ENCODE data around the gene SLC7A9.

Gene SLC7A9

GRCh38 chr19:32876236-32876918 is 6.8 kb upstream of the SLC7A9 start:
- no peak for TF ChIP-seq GATA3 (IDR thresholded peaks at IDR 0.05; ENCODE audit: low read depth, low read length)
- no peak for TF ChIP-seq GATA2 (IDR thresholded peaks at IDR 0.05; ENCODE audit: low read depth, low read length)

- TF ChIP-seq GATA2 (IDR thresholded peaks at IDR 0.05; ENCODE audit: low read depth, low read length) (no peak), GATA3 (IDR thresholded peaks at IDR 0.05; ENCODE audit: low read depth, low read length) (no peak)
Observed at GRCh38 chr19:32875428-32875827, 5.9 kb upstream of the SLC7A9 start.

GRCh38 chr19:32874605-32875004 is 5.0 kb upstream of the SLC7A9 start:
- no peak for TF ChIP-seq GATA2 (IDR thresholded peaks at IDR 0.05; ENCODE audit: low read depth, low read length)
- TF ChIP-seq GATA3 (IDR thresholded peaks at IDR 0.05; ENCODE audit: low read depth, low read length) = no peak

GRCh38 chr19:32873247-32873959 is 3.8 kb upstream of the SLC7A9 start:
- no peak for TF ChIP-seq GATA2 (IDR thresholded peaks at IDR 0.05; ENCODE audit: low read depth, low read length)
- no peak for TF ChIP-seq GATA3 (IDR thresholded peaks at IDR 0.05; ENCODE audit: low read depth, low read length)

GRCh38 chr19:32872391-32872790 is 2.8 kb upstream of the SLC7A9 start:
- TF ChIP-seq GATA3 (IDR thresholded peaks at IDR 0.05; ENCODE audit: low read depth, low read length) = no peak
- TF ChIP-seq GATA2 (IDR thresholded peaks at IDR 0.05; ENCODE audit: low read depth, low read length) = no peak

- no peak for TF ChIP-seq GATA3 (IDR thresholded peaks at IDR 0.05; ENCODE audit: low read depth, low read length)
- no peak for TF ChIP-seq GATA2 (IDR thresholded peaks at IDR 0.05; ENCODE audit: low read depth, low read length)
Observed at GRCh38 chr19:32870981-32871451, 1.4 kb upstream of the SLC7A9 start.

GRCh38 chr19:32869966-32870573 is 503 bp upstream of the SLC7A9 start:
- TF ChIP-seq GATA2 (IDR thresholded peaks at IDR 0.05; ENCODE audit: low read depth, low read length) (no peak), GATA3 (IDR thresholded peaks at IDR 0.05; ENCODE audit: low read depth, low read length) (no peak)

GRCh38 chr19:32868206-32868950 is 1.2 kb downstream of the SLC7A9 start:
- no peak for TF ChIP-seq GATA3 (IDR thresholded peaks at IDR 0.05; ENCODE audit: low read depth, low read length)
- no peak for TF ChIP-seq GATA2 (IDR thresholded peaks at IDR 0.05; ENCODE audit: low read depth, low read length)

GRCh38 chr19:32866564-32867265 is 2.9 kb downstream of the SLC7A9 start:
- TF ChIP-seq GATA2 (IDR thresholded peaks at IDR 0.05; ENCODE audit: low read depth, low read length) (no peak), GATA3 (IDR thresholded peaks at IDR 0.05; ENCODE audit: low read depth, low read length) (no peak)

- TF ChIP-seq GATA2 (IDR thresholded peaks at IDR 0.05; ENCODE audit: low read depth, low read length) (no peak), GATA3 (IDR thresholded peaks at IDR 0.05; ENCODE audit: low read depth, low read length) (no peak)
Observed at GRCh38 chr19:32866061-32866460, 3.5 kb downstream of the SLC7A9 start.

GRCh38 chr19:32865326-32865725 is 4.2 kb downstream of the SLC7A9 start:
- TF ChIP-seq GATA2 (IDR thresholded peaks at IDR 0.05; ENCODE audit: low read depth, low read length) = no peak
- no peak for TF ChIP-seq GATA3 (IDR thresholded peaks at IDR 0.05; ENCODE audit: low read depth, low read length)

- no peak for TF ChIP-seq GATA3 (IDR thresholded peaks at IDR 0.05; ENCODE audit: low read depth, low read length)
- no peak for TF ChIP-seq GATA2 (IDR thresholded peaks at IDR 0.05; ENCODE audit: low read depth, low read length)
Observed at GRCh38 chr19:32864318-32865007, 5.1 kb downstream of the SLC7A9 start.

GRCh38 chr19:32863841-32864240 is 5.7 kb downstream of the SLC7A9 start:
- TF ChIP-seq GATA2 (IDR thresholded peaks at IDR 0.05; ENCODE audit: low read depth, low read length) (no peak), GATA3 (IDR thresholded peaks at IDR 0.05; ENCODE audit: low read depth, low read length) (no peak)

Data from SH-SY5Y (cell line).